BLaER1 treated with 17β-estradiol and CSF1 and Interleukin-3, amounts not matched to agents 10 nM and 100 nM (cell line): ENCODE results near the gene HDGFL3.

ENCODE experiments used
- H3K27ac ChIP-seq, 11 experiments: shearing (Covaris generic); formaldehyde crosslinking; 2 replicates each; pipeline ENCODE4 v1.8.1; 2022
- H3K27me3 ChIP-seq, 11 experiments: shearing (Covaris generic); formaldehyde crosslinking; 2 replicates each; pipeline ENCODE4 v1.8.1; 2022
- H3K36me3 ChIP-seq, 11 experiments: shearing (Covaris generic); formaldehyde crosslinking; 2 replicates each; pipeline ENCODE4 v1.8.1; 2022
- H3K4me1 ChIP-seq, 10 experiments: shearing (Covaris generic); formaldehyde crosslinking; 2 replicates each; pipeline ENCODE4 v1.8.1; 2022
- H3K4me2 ChIP-seq, 11 experiments: shearing (Covaris generic); formaldehyde crosslinking; 2 replicates each; pipeline ENCODE4 v1.8.1; 2022
- H3K4me3 ChIP-seq, 10 experiments: shearing (Covaris generic); formaldehyde crosslinking; 2 replicates each; pipeline ENCODE4 v1.8.1; 2022
- H3K9ac ChIP-seq, 11 experiments: shearing (Covaris generic); formaldehyde crosslinking; 2 replicates each; pipeline ENCODE4 v1.8.1; 2022
- H3K9me3 ChIP-seq, 11 experiments: shearing (Covaris generic); formaldehyde crosslinking; replicated peaks in 1 of 11; 2 replicates each; pipeline ENCODE4 v1.8.1; 2022
- H4K20me1 ChIP-seq, 11 experiments: shearing (Covaris generic); formaldehyde crosslinking; 2 replicates each; pipeline ENCODE4 v1.8.1; 2022
- Cebpa-rat ChIP-seq, 11 experiments: shearing (Covaris generic); IDR thresholded peaks; 2 replicates each; pipeline ENCODE4 v1.8.1; 2022

HDGFL3 gene

DNA sequence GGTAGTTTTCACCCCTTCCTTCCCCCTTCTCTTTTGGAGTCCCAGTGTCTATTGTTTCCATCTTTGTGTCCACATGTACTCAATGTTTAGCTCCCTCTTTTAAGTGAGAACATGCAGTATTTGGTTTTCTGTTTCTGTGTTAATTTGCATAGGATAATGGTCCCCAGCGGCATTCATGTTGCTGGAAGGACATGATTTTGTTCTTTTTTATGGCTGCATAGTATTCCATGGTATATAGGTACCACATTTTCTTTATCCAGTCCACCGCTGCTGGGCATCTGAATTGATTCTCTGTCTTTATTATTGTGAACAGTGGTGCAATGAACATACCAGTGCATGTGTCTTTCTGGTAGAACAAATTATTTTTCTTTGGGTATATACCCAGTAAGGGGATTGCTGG, 7.7 kb upstream of the HDGFL3 start:
- peaks cover 0 to 18% (median 8%) of the 10 kb centered on the region in 11 experiments; a peak in 18 of 22 replicates for H3K9me3 ChIP-seq
- H3K36me3 ChIP-seq: no peaks in the 10 kb centered on the region
- no peak overlapping the region for H3K4me2 ChIP-seq
- H3K4me3 ChIP-seq: no peak overlapping the region
- H4K20me1 ChIP-seq: no peaks in the 10 kb centered on the region
- TF ChIP-seq Cebpa-rat (IDR thresholded peaks at IDR 0.05): no peak
- H3K27ac ChIP-seq: no peak overlapping the region
- no peak overlapping the region for H3K9ac ChIP-seq
- H3K4me1 ChIP-seq: no peaks in the 10 kb centered on the region
- no peaks in the 10 kb centered on the region for H3K27me3 ChIP-seq

DNA sequence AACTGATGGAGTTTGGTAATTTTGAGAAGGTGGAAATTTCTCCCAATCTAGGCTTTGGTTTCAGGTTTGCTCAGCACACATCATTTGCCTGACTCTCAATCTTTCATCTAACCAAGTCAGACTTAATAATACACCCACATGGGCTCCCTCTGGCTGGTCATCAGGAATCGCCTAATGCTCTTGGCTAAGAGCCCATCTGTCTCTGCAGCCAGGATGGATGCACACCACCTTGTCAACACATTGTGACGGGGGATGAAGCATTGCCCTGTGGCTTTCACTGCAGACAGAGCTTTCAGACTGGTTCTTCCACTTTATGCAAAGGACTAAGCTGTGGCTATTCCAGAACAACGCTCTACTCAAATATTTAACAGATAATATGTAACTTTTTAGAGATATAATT, 3.0 kb upstream of the HDGFL3 start:
- Histone ChIP-seq H3K27me3 (no peaks in the 10 kb centered on the region), H3K4me3 (no peak overlapping the region), H3K27ac (no peak overlapping the region), H3K9me3 (peaks cover 0 to 9% (median 7%) of the 10 kb centered on the region in 11 experiments; a peak in 18 of 22 replicates), H3K9ac (no peak overlapping the region), H3K4me1 (peaks cover 5 to 18% (median 10%) of the 10 kb centered on the region in 10 experiments; a peak in 19 of 20 replicates), H4K20me1 (peaks cover 0 to 8% (median 0%) of the 10 kb centered on the region in 11 experiments; a peak in 8 of 22 replicates), H3K4me2 (no peak overlapping the region), H3K36me3 (no peaks in the 10 kb centered on the region)
- TF ChIP-seq Cebpa-rat (IDR thresholded peaks at IDR 0.05): no peak

DNA sequence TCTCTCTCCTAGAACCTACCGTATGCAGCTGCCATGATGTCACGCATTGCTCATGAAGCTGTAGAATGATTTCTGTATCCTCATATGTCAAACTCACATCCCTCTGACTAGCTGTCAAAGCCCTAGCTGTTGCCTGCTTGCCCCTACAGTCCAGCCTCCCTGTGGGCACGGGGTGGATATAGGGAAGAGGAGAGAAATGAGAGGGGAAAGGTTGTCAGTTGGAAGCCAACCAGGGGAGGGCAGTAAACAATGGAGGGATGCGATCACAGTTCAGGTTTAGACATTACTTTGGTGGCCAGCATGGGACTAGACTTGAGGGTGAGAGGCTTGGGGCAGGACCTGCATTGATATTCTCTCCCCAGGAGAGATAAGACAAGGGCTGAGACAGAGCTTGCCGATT, 1.7 kb upstream of the HDGFL3 start:
- H3K27ac ChIP-seq: no peak overlapping the region
- no peak overlapping the region for H3K9ac ChIP-seq
- TF ChIP-seq Cebpa-rat (IDR thresholded peaks at IDR 0.05): no peak
- H4K20me1 ChIP-seq: peaks cover 0 to 21% (median 9%) of the 10 kb centered on the region in 11 experiments; a peak in 12 of 22 replicates
- peaks cover 14 to 28% (median 22%) of the 10 kb centered on the region in 10 experiments for H3K4me1 ChIP-seq
- H3K9me3 ChIP-seq: no peaks in the 10 kb centered on the region
- no peaks in the 10 kb centered on the region for H3K27me3 ChIP-seq
- peak overlapping the region in 1 of 11 experiments; percentile 58; a peak in 1 of 22 replicates for H3K4me2 ChIP-seq
- no peaks in the 10 kb centered on the region; a peak in 1 of 22 replicates for H3K36me3 ChIP-seq
- no peak overlapping the region for H3K4me3 ChIP-seq

DNA sequence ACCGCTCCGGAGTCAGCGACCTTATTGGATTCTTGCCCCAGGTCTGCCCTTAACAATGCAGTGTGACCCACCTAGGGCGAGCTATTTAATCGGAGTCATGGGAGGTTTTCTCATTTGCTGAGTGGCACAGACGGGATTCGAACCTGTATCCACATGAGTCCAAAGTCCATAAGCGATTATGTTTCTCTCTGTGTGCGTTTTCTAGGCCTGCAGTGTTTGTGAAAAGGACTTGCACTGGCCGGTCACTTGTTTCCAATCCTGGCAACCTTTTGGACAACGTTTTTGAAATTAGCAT, 691 bp upstream of the HDGFL3 start:
- TF ChIP-seq Cebpa-rat (IDR thresholded peaks at IDR 0.05): no peak
- Histone ChIP-seq H3K4me3 (peak overlapping the region; percentile 83 to 98 (median 92)), H3K4me2 (peak overlapping the region; percentile 50 to 88 (median 72)), H3K9ac (peak overlapping the region; percentile 91 to 98 (median 96)), H3K27ac (peak overlapping the region; percentile 66 to 97 (median 95); a peak in 21 of 22 replicates), H3K4me1 (peaks cover 15 to 34% (median 23%) of the 10 kb centered on the region in 10 experiments), H3K9me3 (no peaks in the 10 kb centered on the region), H3K36me3 (peaks cover 0 to 2% (median 0%) of the 10 kb centered on the region in 11 experiments; a peak in 3 of 22 replicates), H3K27me3 (no peaks in the 10 kb centered on the region), H4K20me1 (peaks cover 0 to 29% (median 14%) of the 10 kb centered on the region in 11 experiments; a peak in 12 of 22 replicates)

DNA sequence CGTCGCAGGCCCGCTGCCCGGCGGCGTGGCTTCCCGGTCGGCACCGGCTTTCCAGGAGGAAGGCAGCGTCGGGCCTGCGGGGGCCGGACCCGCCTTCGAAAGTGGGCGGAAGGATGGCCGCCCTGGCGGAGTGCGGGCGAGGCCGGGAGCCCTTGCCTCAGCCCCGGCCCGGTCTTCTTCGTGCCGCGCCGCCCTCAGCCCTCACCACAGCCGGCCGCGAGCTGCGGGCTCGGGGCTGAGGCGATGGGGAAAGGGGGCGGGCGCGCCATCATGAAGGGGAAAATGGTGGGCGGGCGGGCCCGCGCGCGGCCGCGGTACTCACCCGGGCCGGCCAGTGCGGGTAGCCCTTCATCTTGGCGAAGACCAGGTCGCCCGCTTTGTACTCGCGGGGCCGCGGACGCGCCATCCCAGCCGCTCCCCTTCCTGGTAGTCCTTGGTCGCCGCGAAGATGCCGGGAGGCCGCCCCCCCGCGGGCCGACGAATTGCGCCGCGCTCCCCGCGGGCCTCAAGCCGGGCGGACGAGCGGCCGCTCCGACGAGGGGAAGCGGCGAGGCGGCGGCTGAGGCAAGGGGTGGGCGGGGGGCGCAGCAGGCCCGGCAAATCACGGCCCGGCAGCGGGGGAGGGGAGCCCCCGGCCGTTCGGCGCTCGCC, 489 bp downstream of the HDGFL3 start:
- Histone ChIP-seq H3K4me3 (peak overlapping the region; percentile 83 to 98 (median 92)), H3K4me1 (peaks cover 21 to 37% (median 28%) of the 10 kb centered on the region in 10 experiments), H3K36me3 (peaks cover 0 to 5% (median 0%) of the 10 kb centered on the region in 11 experiments; a peak in 3 of 22 replicates), H3K27me3 (no peaks in the 10 kb centered on the region), H3K27ac (peak overlapping the region; percentile 92 to 97 (median 95)), H3K4me2 (peak overlapping the region; percentile 73 to 94 (median 81)), H4K20me1 (peaks cover 0 to 41% (median 19%) of the 10 kb centered on the region in 11 experiments; a peak in 15 of 22 replicates), H3K9me3 (no peaks in the 10 kb centered on the region), H3K9ac (peak overlapping the region; percentile 91 to 98 (median 96))
- no peak for TF ChIP-seq Cebpa-rat (IDR thresholded peaks at IDR 0.05)

DNA sequence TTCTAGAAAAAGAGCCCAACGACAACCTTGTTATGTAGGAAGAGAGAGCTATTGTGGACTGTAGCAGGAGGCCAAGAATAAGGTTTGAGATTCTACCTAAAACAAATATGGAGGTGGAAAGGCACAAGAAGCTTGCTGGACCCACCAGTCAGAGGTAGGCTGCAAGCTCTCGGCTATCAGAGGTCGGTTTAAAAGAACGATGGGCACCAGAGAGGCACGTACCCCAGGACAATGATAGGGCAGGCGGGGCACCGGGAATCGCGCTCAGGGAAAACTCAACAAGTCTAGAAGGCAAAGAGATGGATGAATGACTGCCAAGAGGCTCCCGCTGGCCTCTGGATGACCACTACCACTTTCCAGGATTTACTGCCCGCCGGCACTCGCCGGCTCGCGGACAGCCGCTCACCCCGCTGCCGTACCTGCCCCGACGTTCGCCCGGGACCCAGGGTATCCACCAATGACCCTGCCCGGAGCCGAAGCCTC, 1.1 kb downstream of the HDGFL3 start:
- Histone ChIP-seq H3K4me3 (peak overlapping the region; percentile 83 to 98 (median 92)), H3K27ac (peak overlapping the region; percentile 92 to 97 (median 95)), H3K4me2 (peak overlapping the region; percentile 73 to 94 (median 81)), H3K9me3 (no peaks in the 10 kb centered on the region), H3K9ac (peak overlapping the region; percentile 91 to 98 (median 96)), H3K27me3 (no peaks in the 10 kb centered on the region), H4K20me1 (peaks cover 0 to 47% (median 25%) of the 10 kb centered on the region in 11 experiments; a peak in 16 of 22 replicates), H3K4me1 (peaks cover 21 to 37% (median 29%) of the 10 kb centered on the region in 10 experiments), H3K36me3 (peaks cover 0 to 5% (median 0%) of the 10 kb centered on the region in 11 experiments; a peak in 4 of 22 replicates)
- no peak for TF ChIP-seq Cebpa-rat (IDR thresholded peaks at IDR 0.05)

DNA sequence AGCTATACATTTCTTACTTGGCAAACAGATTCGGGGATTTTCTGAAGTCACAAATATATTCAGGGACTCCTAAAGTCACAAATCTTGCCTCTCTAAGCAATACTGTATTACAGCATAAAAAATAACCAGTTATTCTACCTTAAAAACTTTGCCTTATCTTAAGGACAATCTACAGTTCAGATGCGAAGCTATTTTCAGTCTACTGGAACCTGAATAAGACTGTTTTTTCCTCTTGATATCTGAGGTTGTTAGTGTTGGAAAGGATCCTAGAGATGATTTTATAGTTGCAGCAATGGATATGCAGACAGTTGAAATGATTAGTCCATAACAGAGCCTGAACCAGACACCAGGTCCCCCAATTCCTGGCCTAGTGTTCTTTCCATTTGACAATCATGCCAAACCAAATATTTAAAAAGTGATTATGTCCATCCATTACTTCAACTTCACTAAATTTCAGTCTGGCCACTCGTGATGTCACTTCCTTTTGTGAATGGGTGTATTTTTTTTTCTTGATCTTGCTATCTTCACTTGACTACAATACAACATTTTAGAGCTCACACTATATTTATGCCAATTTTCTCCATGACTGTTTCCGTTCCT, 1.8 kb downstream of the HDGFL3 start:
- Histone ChIP-seq H3K9me3 (no peaks in the 10 kb centered on the region), H3K36me3 (peaks cover 0 to 5% (median 0%) of the 10 kb centered on the region in 11 experiments; a peak in 4 of 22 replicates), H3K4me2 (peak overlapping the region; percentile 73 to 94 (median 81)), H3K27ac (peak overlapping the region; percentile 92 to 97 (median 95); a peak in 20 of 22 replicates), H4K20me1 (peaks cover 0 to 54% (median 26%) of the 10 kb centered on the region in 11 experiments; a peak in 16 of 22 replicates), H3K9ac (peak overlapping the region; percentile 91 to 98 (median 96)), H3K27me3 (no peaks in the 10 kb centered on the region), H3K4me1 (peaks cover 21 to 37% (median 29%) of the 10 kb centered on the region in 10 experiments), H3K4me3 (peak overlapping the region; percentile 83 to 98 (median 92))
- no peak for TF ChIP-seq Cebpa-rat (IDR thresholded peaks at IDR 0.05)

DNA sequence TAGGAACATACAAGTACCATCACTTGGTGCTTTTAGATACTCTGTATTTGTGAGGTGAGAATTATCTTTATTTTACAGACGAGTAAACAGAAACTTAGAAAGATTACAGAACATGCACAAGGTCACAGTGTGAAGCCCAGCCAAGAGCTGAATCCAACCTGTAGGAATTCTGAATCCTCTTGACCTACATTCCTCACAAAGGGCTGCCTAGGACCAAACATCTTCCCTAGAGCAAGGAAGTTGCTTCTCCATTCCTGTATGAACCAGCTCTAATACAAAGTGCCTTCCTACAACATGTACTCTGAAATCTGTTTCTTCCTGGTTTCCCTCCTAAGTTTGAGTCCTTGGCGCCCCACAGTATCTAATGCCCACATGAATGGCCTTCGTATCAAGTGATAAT, 2.9 kb downstream of the HDGFL3 start:
- Histone ChIP-seq H3K9me3 (no peaks in the 10 kb centered on the region), H3K4me1 (peaks cover 21 to 41% (median 35%) of the 10 kb centered on the region in 10 experiments), H3K4me2 (peak overlapping the region; percentile 73 to 94 (median 81); a peak in 21 of 22 replicates), H3K4me3 (peak overlapping the region in 1 of 10 experiments; percentile 7; a peak in 2 of 20 replicates), H4K20me1 (peaks cover 0 to 65% (median 31%) of the 10 kb centered on the region in 11 experiments; a peak in 17 of 22 replicates), H3K27me3 (no peaks in the 10 kb centered on the region), H3K27ac (no peak overlapping the region), H3K9ac (no peak overlapping the region), H3K36me3 (peaks cover 0 to 5% (median 0%) of the 10 kb centered on the region in 11 experiments; a peak in 4 of 22 replicates)
- TF ChIP-seq Cebpa-rat (IDR thresholded peaks at IDR 0.05): no peak

DNA sequence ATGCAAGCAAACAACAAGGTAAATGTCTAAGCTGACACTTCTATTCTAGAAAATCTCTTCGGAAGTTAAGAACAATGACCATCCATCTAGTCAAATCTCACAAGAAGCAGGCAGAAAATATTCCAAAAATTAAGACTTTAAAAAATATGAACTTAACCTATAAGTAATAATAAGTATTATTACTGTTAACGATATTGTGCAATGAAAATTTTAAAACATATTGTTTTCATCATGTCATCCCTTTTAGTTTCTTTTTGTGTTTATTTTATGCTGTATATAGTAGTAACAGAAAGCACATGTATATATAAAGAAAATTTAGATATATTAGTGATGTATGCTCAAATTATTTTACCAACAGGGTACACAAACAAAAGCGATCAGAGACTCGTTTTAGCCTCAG, 4.1 kb downstream of the HDGFL3 start:
- no peak for TF ChIP-seq Cebpa-rat (IDR thresholded peaks at IDR 0.05)
- Histone ChIP-seq H3K27me3 (no peaks in the 10 kb centered on the region), H3K27ac (no peak overlapping the region), H4K20me1 (peaks cover 0 to 76% (median 42%) of the 10 kb centered on the region in 11 experiments; a peak in 17 of 22 replicates), H3K4me1 (peaks cover 21 to 45% (median 39%) of the 10 kb centered on the region in 10 experiments), H3K9me3 (no peaks in the 10 kb centered on the region), H3K36me3 (peaks cover 0 to 8% (median 0%) of the 10 kb centered on the region in 11 experiments; a peak in 4 of 22 replicates), H3K9ac (no peak overlapping the region), H3K4me3 (no peak overlapping the region), H3K4me2 (peak overlapping the region in 1 of 11 experiments; percentile 86; a peak in 1 of 22 replicates)
